Activated T-helper 9 cell treated with anti-CD3 and anti-CD28 coated beads, Interleukin-2, amount 50 U/mL, for 16 hours (primary cell): ENCODE data around the gene NAV2.
"Not testable (repeated sequence)": the region's sequence is repeated elsewhere in the genome, so short reads cannot be mapped to it uniquely, and the experiment has no call there.

Source experiments
- DNase-seq: peaks from one replicate; pipeline ENCODE4 v3.0.0-alpha.2; 2020; ENCODE audit warnings: low read depth

NAV2 gene

GRCh38 chr11:19868281-19868821 lies 155.7 kb downstream of the NAV2 start:
- no peak for DNase-seq

GRCh38 chr11:19868871-19869270 lies 156.2 kb downstream of the NAV2 start:
- no peak for DNase-seq

- no peak for DNase-seq
Observed at GRCh38 chr11:19869466-19869865, 156.8 kb downstream of the NAV2 start.

- DNase-seq = no peak
Observed at GRCh38 chr11:19869946-19870589, 157.4 kb downstream of the NAV2 start.

- DNase-seq = no peak
Observed at GRCh38 chr11:19871531-19871930, 158.9 kb downstream of the NAV2 start.

- no peak for DNase-seq
Observed at GRCh38 chr11:19872512-19873145, 160.0 kb downstream of the NAV2 start.

- no peak for DNase-seq
Observed at GRCh38 chr11:19873730-19874129, 161.1 kb downstream of the NAV2 start.

- DNase-seq = no peak
Observed at GRCh38 chr11:19874266-19874665, 161.6 kb downstream of the NAV2 start.

GRCh38 chr11:19876750-19877149 lies 164.1 kb downstream of the NAV2 start:
- DNase-seq = no peak

GRCh38 chr11:19878520-19878919 lies 165.9 kb downstream of the NAV2 start:
- DNase-seq = no peak

- no peak for DNase-seq
Observed at GRCh38 chr11:19879307-19880087, 166.9 kb downstream of the NAV2 start.

GRCh38 chr11:19880088-19880345 lies 167.4 kb downstream of the NAV2 start:
- no peak for DNase-seq

- no peak for DNase-seq
Observed at GRCh38 chr11:19881177-19881576, 168.5 kb downstream of the NAV2 start.

GRCh38 chr11:19882356-19882755 lies 169.7 kb downstream of the NAV2 start:
- DNase-seq = no peak

GRCh38 chr11:19886498-19886897 lies 173.9 kb downstream of the NAV2 start:
- no peak for DNase-seq

GRCh38 chr11:19887842-19888241 lies 175.2 kb downstream of the NAV2 start:
- DNase-seq = no peak

- DNase-seq = no peak
Observed at GRCh38 chr11:19889531-19889930, 176.9 kb downstream of the NAV2 start.

- DNase-seq = no peak
Observed at GRCh38 chr11:19890308-19890707, 177.7 kb downstream of the NAV2 start.

- no peak for DNase-seq
Observed at GRCh38 chr11:19891022-19891421, 178.4 kb downstream of the NAV2 start.

GRCh38 chr11:19892387-19892786 lies 179.8 kb downstream of the NAV2 start:
- DNase-seq = no peak

- no peak for DNase-seq
Observed at GRCh38 chr11:19892876-19893275, 180.2 kb downstream of the NAV2 start.

- no peak for DNase-seq
Observed at GRCh38 chr11:19894404-19894803, 181.8 kb downstream of the NAV2 start.

GRCh38 chr11:19895037-19895436 lies 182.4 kb downstream of the NAV2 start:
- DNase-seq = not testable (repeated sequence)
